HG02840 (cell line): ENCODE measurements around the gene SLC2A10.

Experiments used
- ATAC-seq: cut with Tn5 transposase; IDR thresholded peaks from one replicate; pipeline ENCODE4 v1.9.1; 2021; ENCODE audit warnings: mild to moderate bottlenecking, moderate library complexity, moderate number of reproducible peaks; ENCODE audit not compliant: unreplicated experiment, low FRiP score

SLC2A10 gene

DNA sequence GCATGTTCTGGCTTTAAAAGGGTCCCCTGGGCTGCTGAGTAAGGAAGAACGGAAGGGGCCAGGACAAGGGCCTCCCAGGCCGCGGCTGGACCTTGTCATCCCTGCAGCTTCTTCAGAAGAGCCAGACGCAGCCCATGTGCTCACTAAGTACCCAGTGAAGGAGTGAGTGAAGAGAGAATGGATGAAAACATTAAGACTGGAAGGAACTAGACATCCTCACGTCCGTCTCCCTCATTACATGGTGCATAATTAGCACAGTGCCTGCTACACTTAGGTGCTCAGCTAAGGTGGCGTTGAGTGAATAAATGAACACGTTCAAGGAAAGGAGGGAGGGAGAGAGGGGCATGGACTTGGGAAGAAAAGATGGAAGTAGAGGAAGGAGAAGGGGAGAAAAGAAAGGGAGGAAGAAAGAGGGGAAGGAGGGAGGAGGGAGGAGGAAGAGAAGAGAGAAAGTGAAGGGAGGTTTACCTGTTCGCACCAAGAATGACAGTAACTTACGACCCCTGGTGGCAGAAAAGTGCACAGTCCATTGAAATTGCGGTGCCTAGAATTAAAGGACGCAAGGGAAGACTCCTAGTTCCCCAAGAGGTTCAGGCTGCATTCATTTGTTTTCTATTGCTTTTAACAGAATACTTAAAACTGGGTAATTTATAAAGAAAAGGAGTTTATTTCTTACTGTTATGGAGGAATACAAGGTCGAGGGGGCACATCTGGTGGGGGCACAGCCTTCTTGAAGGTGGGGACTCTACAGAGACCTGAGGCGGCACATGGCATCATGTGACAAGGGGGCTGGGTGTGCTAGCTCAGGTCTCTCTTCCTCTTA is 28.2 kb upstream of the SLC2A10 start:
- no peak for ATAC-seq

- ATAC-seq = no peak
These were observed 27.2 kb upstream of the SLC2A10 start for GRCh38 chr20:46682063-46682821.

- no peak for ATAC-seq
These were observed 26.3 kb upstream of the SLC2A10 start for GRCh38 chr20:46683011-46683667.

DNA sequence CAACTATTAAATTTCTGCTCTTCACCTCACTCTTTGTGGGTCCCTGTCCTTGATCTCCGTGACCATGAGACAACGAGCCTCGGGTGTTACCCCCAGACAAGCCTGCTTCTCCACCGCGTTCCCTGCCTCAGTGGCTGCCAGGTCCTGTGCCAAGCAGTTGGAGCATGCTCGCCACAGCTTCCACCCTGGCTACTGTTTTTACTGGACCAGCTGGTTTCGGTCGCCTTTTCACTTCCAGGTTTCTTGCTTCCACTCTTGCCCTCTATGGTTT is 25.8 kb upstream of the SLC2A10 start:
- no peak for ATAC-seq

DNA sequence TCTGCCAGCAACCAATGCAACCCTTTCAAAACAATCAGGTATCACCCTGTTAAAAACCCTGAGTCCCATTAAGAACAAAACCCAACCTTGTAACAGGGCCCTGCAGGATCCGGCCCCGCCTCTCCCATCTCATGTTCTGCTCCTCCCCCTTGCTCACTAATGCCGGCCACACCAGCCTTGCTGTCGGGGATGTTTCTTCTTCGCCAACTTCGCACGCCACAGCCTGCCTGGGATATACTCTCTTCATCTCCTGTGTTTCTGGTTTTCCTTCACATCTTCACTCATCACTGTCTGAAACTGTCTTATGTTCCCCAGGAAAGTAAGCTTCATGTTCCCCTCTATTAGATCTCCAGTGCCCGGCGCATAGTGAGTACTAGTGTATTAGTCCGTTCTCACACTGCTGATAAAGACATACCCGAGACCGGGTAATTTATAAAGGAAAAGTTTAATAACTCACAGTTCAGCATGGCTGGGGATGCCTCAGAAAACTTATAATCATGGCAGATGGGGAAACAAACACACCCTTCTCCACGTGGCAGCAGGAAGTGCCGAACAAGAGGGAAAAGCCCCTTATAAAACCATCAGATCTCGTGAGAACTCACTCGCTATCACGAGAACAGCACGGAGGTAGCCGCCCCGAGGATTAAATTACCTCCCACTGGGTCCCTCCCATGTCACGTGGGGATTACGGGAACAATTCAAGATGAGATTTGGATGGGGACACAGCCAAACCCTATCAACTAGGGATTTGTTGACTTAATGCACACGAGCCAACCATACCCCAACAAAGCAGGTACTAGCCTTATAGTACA is 25.3 kb upstream of the SLC2A10 start:
- no peak for ATAC-seq

DNA sequence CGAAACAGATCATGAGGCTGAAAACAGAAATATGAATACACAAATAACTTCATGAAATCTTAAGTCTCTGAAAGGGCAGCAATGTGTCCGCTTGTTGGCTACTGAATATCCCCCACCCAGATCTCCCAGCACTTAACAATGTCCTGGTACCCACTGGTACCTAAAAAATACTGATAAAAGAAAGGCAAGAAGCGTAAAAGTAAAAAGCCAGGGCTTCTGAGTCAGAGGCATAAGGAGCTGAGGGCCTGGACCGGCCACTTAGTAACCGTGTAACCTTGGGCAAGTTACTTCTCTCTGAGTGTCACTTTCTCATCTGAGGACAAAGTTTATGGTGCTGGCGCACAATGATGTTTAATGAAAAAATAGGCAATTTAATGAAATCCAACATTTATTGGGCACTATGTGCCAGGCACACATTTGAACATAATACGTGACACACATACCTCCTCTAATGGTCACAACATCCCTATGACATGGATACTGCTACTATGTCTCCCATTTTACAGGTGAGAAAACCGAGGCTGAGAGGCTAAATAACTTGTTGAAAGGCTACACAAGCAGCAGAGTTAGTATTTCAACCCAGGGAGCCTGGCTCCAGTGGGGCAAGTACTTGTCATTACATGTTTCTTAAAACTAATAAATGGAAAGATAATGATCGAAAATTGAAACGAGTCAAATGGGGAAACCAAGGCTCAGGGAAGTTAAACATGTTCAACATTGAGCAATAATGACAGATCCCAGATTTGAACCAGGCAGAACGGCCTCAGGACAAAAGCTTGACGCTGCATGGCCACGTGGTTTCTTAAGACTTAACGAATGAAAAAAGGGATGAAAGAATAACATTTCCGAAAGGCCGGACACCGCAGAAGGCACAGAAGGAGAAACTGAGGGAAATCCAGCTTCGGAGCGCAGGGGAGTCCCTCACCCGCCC is 21.0 kb upstream of the SLC2A10 start:
- no peak for ATAC-seq

DNA sequence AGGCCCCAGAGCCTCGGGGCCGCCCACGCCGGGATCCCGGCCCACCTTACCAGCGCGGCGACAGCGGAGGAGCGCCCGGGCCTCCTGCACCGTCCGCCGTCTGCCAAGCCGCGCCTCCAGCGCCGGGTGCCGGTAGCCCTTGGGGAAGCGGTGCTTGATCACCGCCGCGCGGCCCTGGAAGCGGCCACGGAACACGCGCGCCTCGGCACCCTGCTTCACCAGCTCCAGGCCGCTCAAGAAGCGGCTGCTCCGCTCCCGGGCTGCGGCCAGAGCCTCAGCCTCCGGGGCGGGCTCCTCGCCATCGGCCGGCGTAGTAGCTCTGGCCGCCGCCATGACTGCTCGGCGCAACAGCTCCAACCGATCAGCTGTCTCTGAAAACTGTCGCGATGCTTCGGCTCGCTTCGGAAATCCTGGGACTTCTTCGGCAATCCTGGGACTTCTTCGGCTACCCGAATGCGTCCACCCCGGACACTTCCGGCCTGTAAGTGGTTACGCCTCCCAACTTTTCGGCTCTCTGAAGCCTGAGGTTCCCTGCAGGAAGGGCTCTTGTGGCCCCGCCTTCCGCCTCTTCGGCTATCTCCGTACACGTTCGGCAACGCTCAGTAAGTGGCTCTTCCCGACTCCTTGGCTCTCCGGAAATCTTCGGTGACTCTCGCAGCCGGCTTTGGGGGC is 20.2 kb upstream of the SLC2A10 start, which contains the start of gene TP53RK:
TSS of gene TP53RK (minus strand) at position 363 of the 672 bp plus-strand sequence. CDS start at position 333, 30 bp downstream.
- peak; percentile 95 for ATAC-seq

DNA sequence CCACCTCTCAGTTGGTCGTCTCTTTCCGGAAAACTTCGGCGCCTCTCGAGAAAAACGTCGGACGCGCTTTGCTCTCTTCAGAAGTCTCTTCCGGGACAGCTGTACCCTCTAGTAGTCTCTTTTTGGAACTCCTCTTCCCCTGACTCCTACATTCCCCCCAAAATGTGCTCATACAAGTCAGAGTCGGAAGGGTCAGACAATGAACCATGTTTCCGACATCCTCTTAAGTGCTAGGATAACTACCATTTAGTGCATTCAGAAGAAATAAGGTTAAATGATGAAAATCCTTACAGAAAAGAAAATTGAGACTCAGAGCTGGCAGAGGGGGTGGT is 19.7 kb upstream of the SLC2A10 start:
- ATAC-seq = peak; percentile 6

- no peak for ATAC-seq
These were observed 19.0 kb upstream of the SLC2A10 start for GRCh38 chr20:46690219-46691106.

DNA sequence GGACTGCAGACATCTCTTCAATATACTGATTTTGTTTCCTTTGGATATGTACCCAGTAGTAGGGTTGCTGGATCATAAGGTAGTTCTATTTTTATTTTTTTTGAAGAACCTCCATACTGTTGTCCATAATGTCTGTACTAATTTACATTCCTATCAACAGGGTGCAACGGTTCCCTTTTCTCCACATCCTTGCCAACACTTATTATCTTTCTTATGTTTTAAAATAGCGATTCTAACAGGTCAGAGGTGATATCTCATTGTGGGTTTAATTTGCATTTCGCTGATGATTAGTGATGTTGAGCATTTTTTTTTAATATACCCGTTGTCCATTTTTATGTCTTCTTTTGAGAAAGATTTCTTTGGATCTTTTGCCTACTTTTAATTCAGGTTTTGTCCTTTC is 18.3 kb upstream of the SLC2A10 start:
- no peak for ATAC-seq

DNA sequence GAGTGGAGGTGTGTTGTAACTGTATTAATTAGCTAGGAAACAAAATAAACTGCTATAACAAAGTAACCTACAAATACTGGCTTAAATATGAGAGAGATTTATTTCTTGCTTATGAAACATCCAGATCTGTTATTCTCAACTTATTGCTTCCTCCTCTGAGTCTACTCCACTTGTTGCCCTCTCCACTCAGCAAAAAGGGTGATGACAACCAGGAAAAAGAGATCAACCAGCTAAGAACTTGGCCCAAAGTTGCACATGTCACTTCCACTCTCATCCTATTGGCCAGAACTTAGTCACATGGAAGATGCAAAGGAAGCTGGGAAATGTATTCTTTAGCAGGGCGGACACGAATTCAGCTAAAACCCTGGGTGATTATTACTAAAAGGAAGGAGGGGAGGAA is 15.0 kb upstream of the SLC2A10 start:
- ATAC-seq = no peak

GRCh38 chr20:46695892-46696291 is 13.6 kb upstream of the SLC2A10 start:
- ATAC-seq = no peak

- ATAC-seq = no peak
These were observed 12.6 kb upstream of the SLC2A10 start for GRCh38 chr20:46696791-46697279.

DNA sequence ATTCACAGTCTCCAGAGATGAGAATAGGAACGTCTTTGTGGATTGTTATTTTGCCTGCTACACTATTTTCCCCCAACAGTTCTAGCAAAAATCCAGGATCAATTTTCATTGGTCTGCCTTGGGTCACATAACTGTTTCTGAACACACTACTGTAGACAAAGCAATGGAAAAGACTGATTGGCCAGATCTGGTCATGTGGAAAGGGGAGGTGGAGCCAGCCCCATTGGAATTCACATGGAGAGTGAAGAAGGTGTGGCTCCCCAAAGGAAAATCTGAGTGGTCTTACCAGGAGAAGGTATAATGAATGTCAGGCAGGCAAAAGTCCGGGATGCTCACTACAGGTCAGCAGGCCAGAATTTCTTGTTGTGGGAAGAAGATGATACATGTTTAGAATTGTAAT is 10.7 kb upstream of the SLC2A10 start:
- ATAC-seq = no peak

DNA sequence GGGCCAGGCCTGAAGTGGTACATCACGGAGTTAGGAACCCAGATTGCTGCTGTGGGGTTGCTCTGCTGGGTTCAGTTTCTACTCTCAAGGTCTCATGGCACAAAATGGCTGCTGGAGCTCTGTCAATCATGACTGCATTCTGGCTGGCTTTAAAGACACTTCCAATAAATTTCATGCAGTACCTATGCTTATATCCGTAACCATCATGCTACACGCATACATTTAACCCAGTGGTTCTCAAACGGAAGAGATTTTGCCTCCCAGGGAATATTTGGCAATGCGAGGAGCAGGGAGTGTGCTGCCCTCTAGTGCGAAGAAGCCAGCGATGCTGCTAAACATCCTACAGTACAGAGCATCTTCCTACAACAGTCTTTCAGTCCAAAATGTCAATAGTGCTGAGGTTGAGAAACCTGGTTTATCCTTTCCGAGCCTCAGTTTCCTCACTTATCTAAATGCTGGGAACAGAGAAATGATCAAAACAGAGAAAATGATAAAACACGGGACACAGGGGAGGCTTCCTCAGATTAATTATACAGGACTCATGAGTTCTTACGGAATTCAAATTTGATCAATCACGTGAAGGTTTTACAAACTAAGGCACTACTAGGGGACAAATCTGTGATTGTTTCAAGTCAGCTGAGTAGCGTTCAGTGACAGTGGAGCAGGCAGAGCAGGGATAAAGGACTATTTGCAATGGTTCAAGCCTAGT is 9.6 kb upstream of the SLC2A10 start:
- ATAC-seq = no peak

DNA sequence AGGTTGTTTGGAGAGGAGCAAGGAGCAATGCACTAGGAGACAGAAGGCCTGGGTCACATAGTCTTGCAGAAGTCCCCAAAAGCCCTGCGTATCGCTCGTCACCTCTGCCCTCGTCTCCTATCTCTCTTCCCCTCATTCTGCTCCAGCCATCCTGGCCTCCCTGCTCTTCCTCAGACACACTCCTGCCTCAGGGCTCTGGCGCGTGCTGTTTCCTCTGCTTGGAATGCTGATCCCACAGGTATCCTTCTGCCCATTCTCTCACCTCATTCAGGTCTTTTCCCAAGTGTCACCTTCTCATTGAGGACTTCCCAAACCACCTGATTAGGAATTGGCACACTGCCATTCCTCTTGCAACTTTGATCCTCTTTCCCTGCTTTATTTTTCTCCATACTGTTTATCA is 9.0 kb upstream of the SLC2A10 start:
- no peak for ATAC-seq

DNA sequence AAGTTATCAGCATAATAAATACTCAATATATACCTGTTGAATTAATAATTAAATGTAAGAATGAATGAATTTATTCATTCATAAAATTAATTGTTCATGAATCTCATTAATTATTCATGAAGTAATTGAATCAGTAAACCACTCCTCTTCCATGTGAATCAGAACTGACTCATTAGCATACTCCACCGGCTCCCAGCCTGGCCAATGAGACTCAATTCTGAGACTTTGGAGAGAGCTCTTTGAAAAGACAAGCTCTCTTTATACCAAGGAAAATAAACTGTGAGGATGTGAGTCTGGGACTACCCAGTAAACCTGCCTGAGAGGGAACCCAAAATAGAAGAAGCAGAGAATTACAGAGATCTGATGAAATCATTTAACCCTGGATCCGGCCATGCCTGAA is 8.4 kb upstream of the SLC2A10 start:
- ATAC-seq = no peak
